Body of pancreas (tissue), 4 donors: ENCODE measurements around the gene TSSC4. TPM values are rescaled to one million over a fixed set of nuclear protein-coding genes. Genes with fewer than 3 reads are reported as not detected.

Experiments
- ATAC-seq: fragments of 150-250 bp; one replicate; pipeline ENCODE4 v1.9.1; 2016
- DNase-seq, 4 donors: peaks; one replicate each; pipeline ENCODE4 v3.0.0-alpha.2; 2019
- H3K27ac ChIP-seq, 4 donors: fragments of 200-600 bp; sonication (generic); 1 replicate in 3 of 4; 2 replicates in 1 of 4; pipeline versions ENCODE4 v1.5.1 to v1.6.1; 2016 to 2019; ENCODE audit warnings: mild to moderate bottlenecking in 1 of 4, mixed read lengths in 1 of 4, moderate library complexity in 1 of 4
- H3K27me3 ChIP-seq, 2 donors: fragments of 200-600 bp; sonication (generic); one replicate each; pipeline ENCODE4 v1.6.0; 2016; ENCODE audit warnings: mild to moderate bottlenecking in 1 of 2
- H3K36me3 ChIP-seq, 2 donors: fragments of 200-600 bp; sonication (generic); replicated peaks in 1 of 2; 2 replicates each; pipeline ENCODE4 v1.5.1; 2016; ENCODE audit warnings: low read depth in 2 of 2; ENCODE audit not compliant: insufficient read depth in 1 of 2
- H3K4me1 ChIP-seq: fragments of 200-600 bp; sonication (generic); one replicate; pipeline ENCODE4 v1.6.0; 2016
- H3K4me3 ChIP-seq, 2 donors: fragments of 200-600 bp; sonication (generic); 1 replicate in 1 of 2; 2 replicates in 1 of 2; pipeline ENCODE4 v1.5.1; 2016 to 2019
- H3K9me3 ChIP-seq, 3 donors: fragments of 200-600 bp; sonication (generic); 1 replicate in 2 of 3; 2 replicates in 1 of 3; pipeline ENCODE4 v1.5.1; 2016
- CTCF ChIP-seq, 7 experiments: fragments of 450-650 bp in 4 of 7; fragments of 200-600 bp in 3 of 7; sonication (generic) in 3 of 7; IDR thresholded peaks; one replicate each; pipeline ENCODE4 v1.5.1; 2016 to 2019; ENCODE audit warnings: antibody characterized with exemption in 7 of 7
- POLR2A ChIP-seq, 3 donors: fragments of 450-650 bp; IDR thresholded peaks; one replicate each; pipeline ENCODE4 v1.6.1; 2016; ENCODE audit warnings: antibody characterized with exemption in 3 of 3, mild to moderate bottlenecking in 2 of 3
- WGBS, 2 donors: methylation state at CpG; one replicate each; pipeline ENCODE4 v1.1.5; 2017; 5-methylcytosine and 5-hydroxymethylcytosine counted together
- intact Hi-C: fragments of 100-400 bp; cut with DNase I; formaldehyde crosslinking; loops from one replicate; pipeline ENCODE4 v1.15.1; 2023
- total RNA-seq, 2 donors: library from RNA; depleted of rRNA; stranded (reverse); fragments of >200 nt; gene quantifications; one replicate each; pipeline ENCODE4 v1.1.0, GENCODE V29; 2016

Gene TSSC4
- total RNA-seq, 2 donors from 2014 or later, result 21.5 to 25.7 TPM

GRCh38 chr11:2380807-2381350 is 19.7 kb upstream of the TSSC4 start:
- Histone ChIP-seq H3K36me3 (no peaks in the 10 kb centered on the region), H3K4me3 (no peak overlapping the region), H3K27me3 (no peaks in the 10 kb centered on the region), H3K4me1 (peaks cover 80% of the 10 kb centered on the region), H3K9me3 (no peaks in the 10 kb centered on the region), H3K27ac (peak overlapping the region; percentile 53 to 97 (median 77))
- peak in 2 of 3 donors; percentile 30 to 65 for TF ChIP-seq POLR2A (IDR thresholded peaks at IDR 0.05)
- TF ChIP-seq CTCF (IDR thresholded peaks at IDR 0.05), result no peak
- WGBS, 2 donors, result 65 to 68% methylated on average over 15 to 17 of the region's 20 CpGs
- ATAC-seq, result no peak
- DNase-seq, result peak in 3 of 4 donors; percentile 53 to 87 (median 57)
- intact Hi-C loops, result no loop called here

GRCh38 chr11:2381494-2382128 is 18.9 kb upstream of the TSSC4 start:
- ATAC-seq, result no peak
- Histone ChIP-seq H3K9me3 (no peaks in the 10 kb centered on the region), H3K36me3 (no peaks in the 10 kb centered on the region), H3K27ac (peak overlapping the region; percentile 4 to 97 (median 77)), H3K27me3 (no peaks in the 10 kb centered on the region), H3K4me3 (no peak overlapping the region), H3K4me1 (peaks cover 80% of the 10 kb centered on the region)
- DNase-seq, result peak in 1 of 4 donors; percentile 19
- no peak for TF ChIP-seq CTCF (IDR thresholded peaks at IDR 0.05)
- TF ChIP-seq POLR2A (IDR thresholded peaks at IDR 0.05), result no peak
- intact Hi-C loops, result no loop called here
- 85 to 92% methylated on average over 9 of the region's 11 CpGs for WGBS, 2 donors

- peak in 1 of 4 donors; percentile 13 for DNase-seq
- no peaks in the 10 kb centered on the region for H3K36me3 ChIP-seq
- ATAC-seq, result no peak
- no peaks in the 10 kb centered on the region for H3K9me3 ChIP-seq
- no peak for TF ChIP-seq CTCF (IDR thresholded peaks at IDR 0.05)
- TF ChIP-seq POLR2A (IDR thresholded peaks at IDR 0.05), result no peak
- peak overlapping the region; percentile 4 to 97 (median 77) for H3K27ac ChIP-seq
- intact Hi-C loops, result no loop called here
- no peaks in the 10 kb centered on the region for H3K27me3 ChIP-seq
- peaks cover 80% of the 10 kb centered on the region for H3K4me1 ChIP-seq
- no peak overlapping the region for H3K4me3 ChIP-seq
- 60 to 64% methylated on average over 9 to 11 of the region's 11 CpGs for WGBS, 2 donors
Measured at GRCh38 chr11:2382129-2382517, 18.4 kb upstream of the TSSC4 start.

GRCh38 chr11:2382936-2383851 is 17.4 kb upstream of the TSSC4 start:
- Histone ChIP-seq H3K4me3 (no peak overlapping the region), H3K27ac (peak overlapping the region; percentile 56 to 97 (median 77)), H3K9me3 (no peaks in the 10 kb centered on the region), H3K27me3 (no peaks in the 10 kb centered on the region), H3K36me3 (no peaks in the 10 kb centered on the region), H3K4me1 (peaks cover 91% of the 10 kb centered on the region)
- no peak for TF ChIP-seq POLR2A (IDR thresholded peaks at IDR 0.05)
- peak in 1 of 7 experiments; percentile 5 for TF ChIP-seq CTCF (IDR thresholded peaks at IDR 0.05)
- peak; percentile 1 for ATAC-seq
- intact Hi-C loops, result no loop called here
- WGBS, 2 donors, result 52 to 60% methylated on average over 10 to 24 of the region's 26 CpGs
- DNase-seq, result peak in 2 of 4 donors; percentile 47 to 56
